SU-DHL-6 (cell line): ENCODE data around the gene FOXO3.

Experiments
- CTCF ChIP-seq: fragments of 200-600 bp; sonication (generic); IDR thresholded peaks from one replicate; pipeline ENCODE4 v1.5.1; 2017; ENCODE audit warnings: antibody characterized with exemption, mild to moderate bottlenecking, low read length, moderate library complexity; ENCODE audit not compliant: insufficient read depth, poor library complexity, severe bottlenecking
- EZH2phosphoT487 ChIP-seq: fragments of 200-600 bp; sonication (generic), shearing (Covaris generic); conservative IDR thresholded peaks from 2 replicates; pipeline ENCODE4 v1.6.1; 2018; ENCODE audit warnings: mild to moderate bottlenecking, antibody characterized with exemption, low read length, moderate library complexity, mixed read lengths

- TF ChIP-seq CTCF (no peak), EZH2phosphoT487 (no peak)
Measured at GRCh38 chr6:108619431-108620197, 58.9 kb downstream of the FOXO3 start.
